Stimulated activated CD8-positive, alpha-beta memory T cell treated with anti-CD3 and anti-CD28 coated beads, Interleukin-2, amount 100 ng/mL, for 48 hours (primary cell): Measurements from ENCODE around the gene PSMD12.
"Not testable (repeated sequence)": the region's sequence is repeated elsewhere in the genome, so short reads cannot be mapped to it uniquely, and the experiment has no call there.

Source experiments
- DNase-seq, 2 donors: peaks; one replicate each; pipeline ENCODE4 v3.0.0-alpha.2; 2020; ENCODE audit warnings: low read depth in 2 of 2

PSMD12 gene

DNA sequence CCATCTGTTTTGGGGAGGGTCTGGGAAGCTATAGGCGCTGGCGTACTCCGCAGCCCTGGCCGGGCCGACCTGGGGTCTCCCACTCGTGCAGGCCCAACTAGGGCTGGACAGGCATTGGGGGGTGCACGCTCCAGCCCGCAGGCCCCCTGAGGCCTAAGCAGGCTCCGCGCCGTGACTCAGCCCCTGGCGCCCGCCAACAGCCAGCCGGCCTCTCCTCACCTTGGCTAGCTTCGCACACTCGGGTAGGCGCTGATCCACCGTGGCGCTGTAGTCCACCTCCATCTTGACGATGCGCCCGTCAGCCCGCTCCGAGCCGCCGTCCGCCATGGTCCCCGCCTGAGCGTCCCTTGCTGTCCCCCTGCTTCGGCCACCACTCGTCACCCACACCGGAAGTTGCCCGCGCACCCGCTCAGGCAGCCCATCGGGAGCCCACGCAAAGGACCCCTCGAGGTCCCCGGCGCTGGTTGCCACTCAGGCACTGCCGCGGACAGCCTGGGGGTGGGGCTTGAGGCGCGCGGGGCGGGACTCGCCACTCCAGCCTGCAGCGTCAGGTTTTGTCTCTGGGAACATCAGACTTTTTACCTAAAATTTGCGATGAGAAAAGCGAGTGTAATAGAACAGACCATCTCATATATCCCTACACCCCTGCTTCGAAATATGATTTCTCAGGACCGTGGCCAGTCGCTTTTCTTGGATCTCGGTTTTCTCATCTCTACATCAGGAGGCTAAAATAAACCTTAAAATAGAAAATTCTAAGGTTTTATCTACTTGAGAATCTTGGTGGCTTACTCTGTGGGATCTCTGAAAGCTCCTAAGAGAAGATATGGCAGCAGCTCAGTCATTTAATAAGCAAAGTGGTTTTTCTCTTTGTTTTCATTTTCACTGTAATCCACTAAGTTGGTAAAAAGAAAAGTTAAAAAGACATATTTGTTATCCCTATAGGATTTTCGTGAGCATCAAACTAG, at the start of gene PSMD12:
PSMD12 (minus strand) TSS at position 385 of the 965 bp plus-strand sequence; CDS start at position 327, 58 bp downstream.
- peak; percentile 91 to 93 for DNase-seq

DNA sequence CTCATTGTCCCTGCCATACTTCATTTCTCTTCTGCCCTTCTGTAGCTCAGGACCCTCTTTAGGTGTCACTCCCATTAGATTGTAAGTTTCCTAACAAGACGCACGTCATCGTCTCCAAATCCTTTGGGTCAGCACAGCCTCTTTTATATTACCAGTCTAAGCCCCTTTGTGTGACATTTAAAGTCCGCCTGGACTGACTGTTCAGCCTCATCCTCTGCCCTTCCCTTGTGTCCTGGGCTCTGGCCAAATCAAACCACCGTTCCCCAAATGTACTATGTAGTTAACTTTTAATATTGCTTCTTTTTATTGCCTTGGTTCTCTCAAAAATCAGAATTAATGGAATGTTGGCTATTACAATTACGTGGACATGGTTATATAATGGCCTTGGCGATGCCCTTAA, 48.9 kb upstream of the PSMD12 start:
- DNase-seq: no peak

DNA sequence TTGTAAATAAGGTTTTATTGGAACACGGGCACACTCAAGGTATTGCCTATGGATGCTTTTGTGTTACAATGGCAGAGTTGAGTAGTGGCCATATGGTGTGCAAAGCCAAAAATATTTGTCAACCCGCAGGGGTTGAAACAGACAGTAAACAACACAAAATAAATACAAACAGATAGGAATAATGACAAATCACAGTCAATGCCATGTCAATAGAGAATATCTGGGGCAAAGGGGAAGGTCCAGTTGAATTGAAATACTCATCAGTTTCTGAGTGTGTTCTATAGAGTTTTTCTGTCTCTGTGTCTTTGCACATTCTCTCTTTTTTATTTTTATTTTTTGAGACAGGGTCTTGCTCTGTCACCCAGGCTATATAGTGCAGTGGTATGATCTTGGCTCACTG, 48.2 kb upstream of the PSMD12 start:
- no peak for DNase-seq

DNA sequence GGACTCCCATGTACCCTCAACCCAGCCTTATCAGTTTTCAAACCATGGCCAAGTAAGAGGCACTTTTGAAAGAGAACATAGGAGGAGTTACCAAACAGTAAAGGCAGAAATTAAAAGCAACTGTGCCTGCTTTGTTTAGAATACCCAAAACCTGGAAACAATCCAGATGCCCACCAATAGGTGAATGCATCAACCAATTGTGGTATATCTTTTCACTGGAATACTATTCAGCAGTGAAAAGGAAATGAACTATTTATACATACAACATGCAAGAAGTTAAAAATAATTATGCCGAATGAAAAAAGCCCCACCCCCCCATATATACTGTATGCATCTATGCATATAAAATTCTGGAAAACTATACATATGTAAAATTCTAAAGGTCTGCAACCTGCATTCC, 47.8 kb upstream of the PSMD12 start:
- DNase-seq: no peak

DNA sequence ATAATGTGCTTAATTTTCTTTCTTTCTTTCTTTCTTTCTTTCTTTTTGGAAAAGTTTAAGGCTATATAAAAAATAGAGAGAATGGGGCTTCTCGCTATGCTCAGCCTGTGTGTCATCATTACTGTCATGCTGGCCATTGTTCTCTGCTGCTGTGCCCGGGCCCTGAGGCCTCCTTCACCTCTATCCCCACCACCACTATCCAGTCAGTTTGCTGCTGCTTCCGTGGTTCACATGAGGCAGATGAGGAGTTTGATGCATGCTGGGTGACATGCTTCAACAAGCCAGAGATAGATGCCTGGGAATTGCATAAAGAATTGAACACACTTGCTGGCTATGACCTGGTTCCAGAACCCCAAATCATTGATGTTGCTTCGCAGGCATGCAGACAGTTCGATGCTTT, 47.0 kb upstream of the PSMD12 start:
- no peak for DNase-seq

DNA sequence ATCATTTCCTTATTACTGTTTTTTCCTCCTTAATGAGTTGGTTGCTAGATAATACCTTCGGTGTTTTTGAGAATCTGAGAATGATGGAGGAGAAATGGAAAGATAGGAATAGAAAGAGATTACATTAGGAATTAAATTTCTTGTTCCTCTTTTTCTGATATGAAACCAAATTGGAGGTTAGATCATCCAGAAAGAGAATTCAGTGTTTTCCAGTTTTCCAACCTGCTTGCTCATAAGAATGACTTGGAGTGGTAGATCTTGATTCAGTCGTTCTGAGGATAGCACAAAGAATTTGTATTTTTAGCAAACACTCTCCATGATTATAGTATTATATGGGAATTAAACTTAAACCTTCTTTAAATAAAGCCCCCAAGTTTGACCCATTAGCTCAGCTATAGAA, 46.6 kb upstream of the PSMD12 start:
- DNase-seq: no peak

DNA sequence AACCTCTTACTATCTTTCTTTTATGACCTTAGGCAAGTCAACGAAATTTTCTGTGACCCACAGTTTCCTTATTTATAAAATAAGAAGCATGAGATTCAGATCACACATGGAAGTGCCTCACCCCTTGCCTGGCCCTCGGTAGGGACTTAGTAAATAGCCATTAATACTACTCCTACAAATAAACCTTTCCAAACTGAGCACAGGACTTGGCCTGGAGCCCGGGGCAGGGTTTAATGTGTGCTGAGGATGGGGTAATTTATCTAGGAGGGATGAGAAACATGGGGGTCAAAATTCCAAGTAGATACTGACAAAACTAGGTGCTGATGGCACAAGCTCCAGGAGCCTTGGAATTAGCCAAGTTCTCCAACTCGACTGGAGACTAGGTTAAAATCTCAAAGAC, 45.7 kb upstream of the PSMD12 start:
- no peak for DNase-seq

DNA sequence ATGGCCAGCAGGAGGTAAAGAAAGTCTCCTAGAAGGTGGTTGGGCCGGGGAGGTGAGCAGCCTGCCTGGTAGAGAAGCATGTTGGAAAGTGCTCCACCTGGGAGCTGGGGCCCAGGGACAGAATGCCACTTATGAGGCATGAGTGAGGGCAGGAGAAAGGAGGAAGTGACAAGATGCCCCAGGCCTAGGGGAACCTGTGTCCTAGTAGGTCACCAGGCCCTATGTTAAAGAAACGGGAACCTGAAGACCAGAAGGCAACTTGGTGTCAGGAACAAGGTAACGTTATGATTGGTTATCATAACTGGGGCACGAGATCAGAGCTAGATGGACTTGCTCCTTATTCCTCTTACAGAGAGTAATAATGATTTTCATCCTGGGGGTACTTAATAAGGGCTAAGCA, 45.0 kb upstream of the PSMD12 start:
- DNase-seq: no peak

DNA sequence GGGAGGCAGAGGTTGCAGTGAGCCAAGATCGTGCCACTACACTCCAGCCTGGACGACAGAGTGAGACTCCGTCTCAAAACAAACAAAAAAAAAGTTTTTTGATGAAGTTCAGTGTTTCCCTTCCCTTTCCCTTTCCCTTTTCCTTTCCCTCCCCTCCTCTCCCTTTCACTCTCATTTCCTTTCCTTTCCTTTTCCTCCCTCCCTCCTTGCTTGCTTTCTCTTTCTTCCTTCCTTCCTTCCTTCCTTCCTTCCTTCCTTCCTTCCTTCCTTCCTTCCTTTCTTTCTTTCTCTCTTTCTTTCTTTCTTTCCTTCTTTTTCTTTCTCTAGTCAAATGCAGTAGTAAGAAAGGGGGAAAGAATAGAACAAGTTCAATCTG, 42.1 kb upstream of the PSMD12 start:
- DNase-seq: not testable (repeated sequence)

DNA sequence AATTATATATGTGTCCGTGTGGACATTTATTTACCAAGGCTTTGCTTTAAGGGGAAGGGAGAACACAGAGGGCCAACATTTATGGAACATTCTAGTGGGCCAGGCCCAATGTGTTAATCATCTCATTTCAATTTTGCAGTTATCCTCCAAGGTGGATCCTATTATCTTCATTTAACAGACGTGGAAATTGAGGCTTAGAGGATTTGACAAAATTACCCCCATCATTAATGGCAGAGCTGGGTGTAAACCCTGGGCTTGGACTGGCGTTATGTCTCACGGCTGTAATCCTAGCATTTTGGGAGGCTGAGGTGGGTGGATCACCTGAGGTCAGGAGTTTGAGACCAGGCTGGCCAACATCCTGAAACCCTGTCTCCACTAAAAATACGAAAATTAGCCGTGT, 37.1 kb upstream of the PSMD12 start:
- no peak for DNase-seq

DNA sequence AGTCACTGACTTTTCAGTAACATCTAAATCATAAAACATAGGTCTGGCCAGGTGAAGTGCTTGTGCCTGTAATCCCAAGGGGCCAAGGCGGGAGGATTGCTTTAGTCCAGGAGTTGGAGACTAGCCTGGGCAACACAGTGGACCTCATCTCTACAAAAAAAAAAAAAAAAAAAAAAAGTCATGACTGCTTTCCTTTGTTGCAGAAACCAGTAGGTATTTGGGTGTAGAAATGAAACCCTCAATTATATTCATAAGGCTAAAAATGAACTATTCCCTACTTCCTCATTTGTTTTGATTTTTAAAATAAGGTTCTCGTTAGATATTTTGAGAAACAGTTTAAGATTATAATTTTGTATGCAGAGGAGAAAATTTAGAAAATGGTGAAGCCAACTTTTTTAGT, 36.7 kb upstream of the PSMD12 start:
- no peak for DNase-seq

DNA sequence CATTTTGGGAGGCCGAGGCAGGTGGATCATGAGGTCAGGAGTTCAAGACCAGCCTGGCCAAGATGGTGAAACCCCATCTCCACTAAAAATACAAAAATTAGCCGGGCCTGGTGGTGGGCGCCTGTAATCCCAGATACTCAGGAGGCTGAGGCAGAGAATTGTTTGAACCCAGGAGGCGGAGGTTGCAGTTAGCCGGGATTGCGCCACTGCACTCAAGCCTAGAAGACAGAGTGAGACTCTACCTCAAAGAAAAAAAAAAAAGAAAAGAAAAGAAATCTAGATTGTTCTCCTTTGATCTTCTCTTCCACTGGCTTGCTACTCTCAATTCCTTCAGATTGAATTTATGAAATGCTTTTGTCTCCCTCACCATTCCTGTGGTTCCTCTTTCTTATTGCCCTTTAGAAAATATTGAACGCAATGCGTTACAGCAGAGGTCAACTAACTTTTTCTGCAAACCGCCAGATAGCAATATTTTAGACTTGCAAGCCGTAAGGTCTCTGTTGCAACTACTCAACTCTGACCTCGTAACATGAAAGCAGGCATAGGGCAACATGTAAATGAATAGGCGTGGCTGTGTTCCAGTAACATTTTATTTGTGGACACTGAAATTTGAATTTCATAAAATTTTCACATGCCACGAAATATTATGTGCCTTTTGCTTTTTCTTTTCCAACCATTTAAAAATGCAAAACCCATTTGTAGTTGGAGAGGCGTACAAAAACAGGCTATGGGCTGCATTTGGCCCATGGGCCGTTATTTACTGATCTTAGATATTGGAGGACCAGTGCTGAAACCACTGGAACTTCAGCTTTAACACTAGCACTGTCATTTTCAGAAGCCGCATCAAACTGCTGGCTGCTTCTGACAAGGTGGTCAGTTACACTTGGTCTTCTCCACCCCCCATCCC, 35.5 kb upstream of the PSMD12 start:
- DNase-seq: no peak

DNA sequence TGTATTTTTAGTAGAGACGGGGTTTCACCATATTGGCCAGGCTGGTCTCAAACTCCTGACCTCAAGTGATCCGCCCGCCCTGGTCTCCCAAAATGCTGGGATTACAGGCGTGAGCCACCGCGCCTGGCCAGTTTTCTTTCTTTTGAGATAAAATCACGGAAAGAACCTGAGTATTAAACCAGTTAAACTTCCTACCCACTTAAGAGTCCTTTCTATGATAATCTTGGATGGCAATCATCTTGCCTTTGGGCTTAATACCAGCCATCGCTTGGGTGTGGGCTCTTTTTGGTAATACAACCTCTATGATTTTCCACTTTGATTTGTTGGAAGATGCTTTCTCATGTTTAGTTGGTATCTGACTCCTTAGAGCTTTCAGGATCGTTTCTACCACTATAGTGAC, 34.7 kb upstream of the PSMD12 start:
- no peak for DNase-seq

DNA sequence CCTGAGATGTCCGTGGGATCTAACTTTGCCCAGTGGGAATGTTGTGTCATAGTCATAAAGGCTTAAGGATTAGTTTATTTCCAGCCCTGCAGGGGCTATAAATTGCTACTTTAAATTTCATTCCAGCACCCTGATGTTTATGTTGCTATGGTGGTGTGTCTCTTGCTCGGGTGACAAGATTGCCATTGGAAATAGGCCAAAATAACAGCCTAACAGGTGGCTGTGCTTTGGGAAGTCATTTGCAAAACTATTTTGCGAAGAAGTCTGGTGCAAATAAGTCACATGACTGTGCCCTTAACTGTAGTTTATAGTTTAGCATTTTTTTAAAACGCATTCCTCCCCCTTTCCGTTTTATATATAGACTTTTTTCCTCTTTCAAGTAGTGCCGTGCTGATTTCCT, 33.8 kb upstream of the PSMD12 start:
- no peak for DNase-seq

DNA sequence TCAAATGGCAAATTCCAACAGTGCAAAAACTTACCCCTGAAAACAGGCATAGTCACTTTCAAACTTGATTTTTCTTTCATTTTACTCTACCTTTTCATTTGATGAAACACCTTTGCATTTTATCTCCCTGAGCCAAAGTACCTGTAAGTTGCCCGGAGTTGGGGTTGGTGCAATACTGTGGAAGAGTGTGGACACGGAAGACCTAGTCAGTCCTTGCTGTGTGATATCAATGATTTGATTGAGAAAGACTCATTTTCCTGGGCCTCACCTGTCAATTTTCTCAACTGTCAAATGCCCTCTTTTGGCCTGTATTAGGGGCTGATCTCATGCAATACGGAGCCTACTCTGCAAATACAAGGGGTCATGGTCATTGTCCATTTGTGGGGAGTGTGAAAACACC, 33.3 kb upstream of the PSMD12 start:
- no peak for DNase-seq

DNA sequence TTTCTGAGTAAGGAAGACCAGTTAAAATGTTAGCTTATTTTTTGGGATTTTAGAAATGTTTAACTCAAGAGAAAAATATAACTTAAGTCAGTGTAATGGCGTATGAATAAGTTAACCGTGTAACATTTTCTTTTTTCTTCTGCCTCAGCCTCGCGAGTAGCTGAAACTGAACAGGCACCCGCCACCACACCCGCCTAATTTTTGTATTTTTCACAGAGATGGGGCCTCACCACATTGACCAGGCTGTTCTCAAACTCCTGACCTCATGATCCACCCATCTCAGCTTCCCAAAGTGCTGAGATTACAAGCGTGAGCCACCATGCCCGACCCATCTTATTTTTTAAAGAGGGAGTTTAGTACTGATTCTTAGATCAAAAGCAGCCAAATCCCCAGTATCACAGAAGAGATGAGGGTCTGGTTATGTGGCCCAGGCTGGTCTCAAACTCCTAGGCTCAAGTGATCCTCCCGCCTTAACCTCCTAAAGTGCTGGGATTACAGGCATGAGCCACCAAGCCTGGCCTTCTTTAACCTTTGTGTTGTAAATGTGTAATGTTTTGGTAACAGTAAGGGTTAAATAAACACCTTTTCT, 27.5 kb upstream of the PSMD12 start:
- DNase-seq: no peak

DNA sequence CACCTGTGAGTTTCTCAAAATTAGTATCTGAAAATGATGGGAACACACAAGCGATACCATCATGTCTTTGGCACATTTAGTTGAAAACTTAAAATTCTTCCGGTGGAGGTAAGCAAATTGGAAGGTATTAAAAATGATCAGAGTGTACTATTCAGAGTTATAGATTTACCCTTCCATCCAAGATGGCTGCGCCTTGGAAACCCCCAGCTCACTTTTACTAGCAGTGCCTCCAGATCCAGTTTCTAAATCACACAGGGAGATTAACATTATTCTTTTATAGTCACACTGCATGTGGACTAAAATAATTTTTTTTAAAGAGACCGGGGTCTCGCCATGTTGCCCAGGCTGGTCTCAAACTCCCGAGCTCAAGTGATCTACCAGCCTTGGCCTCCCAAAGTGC, 25.7 kb upstream of the PSMD12 start:
- no peak for DNase-seq

DNA sequence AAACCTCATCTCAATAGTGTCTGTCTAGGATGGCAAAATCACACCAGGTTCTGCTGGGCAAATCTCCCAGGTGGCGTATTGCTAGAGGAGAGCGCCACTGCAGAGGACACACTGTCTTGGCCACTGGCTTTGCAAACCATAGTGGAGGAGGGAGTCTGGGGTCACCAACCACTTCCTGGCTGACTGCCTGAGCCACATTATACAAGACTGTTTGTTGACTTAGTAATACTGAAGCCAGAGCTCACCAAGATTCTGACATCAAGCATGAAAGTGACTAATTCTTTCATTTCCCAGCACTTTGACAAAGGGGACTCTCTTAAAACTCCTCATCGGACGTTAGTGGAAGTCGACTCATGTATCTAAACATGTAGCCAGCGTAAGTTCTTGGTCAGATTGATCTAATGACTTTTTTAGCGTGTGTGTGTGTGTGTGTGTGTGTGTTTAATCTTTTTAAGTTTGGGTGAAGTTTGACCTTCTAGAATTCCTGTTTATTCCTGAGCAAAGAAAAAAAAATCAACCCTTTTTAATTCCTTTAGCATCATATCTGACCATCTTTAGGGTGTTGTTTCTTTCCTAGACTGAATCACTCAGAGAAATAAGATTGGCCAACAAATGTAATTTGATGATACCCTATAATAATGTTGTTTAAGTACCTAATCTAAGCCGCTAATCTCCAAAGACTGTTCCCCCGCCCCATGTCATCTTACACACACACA, 24.4 kb upstream of the PSMD12 start:
- DNase-seq: peak; percentile 41 to 54

DNA sequence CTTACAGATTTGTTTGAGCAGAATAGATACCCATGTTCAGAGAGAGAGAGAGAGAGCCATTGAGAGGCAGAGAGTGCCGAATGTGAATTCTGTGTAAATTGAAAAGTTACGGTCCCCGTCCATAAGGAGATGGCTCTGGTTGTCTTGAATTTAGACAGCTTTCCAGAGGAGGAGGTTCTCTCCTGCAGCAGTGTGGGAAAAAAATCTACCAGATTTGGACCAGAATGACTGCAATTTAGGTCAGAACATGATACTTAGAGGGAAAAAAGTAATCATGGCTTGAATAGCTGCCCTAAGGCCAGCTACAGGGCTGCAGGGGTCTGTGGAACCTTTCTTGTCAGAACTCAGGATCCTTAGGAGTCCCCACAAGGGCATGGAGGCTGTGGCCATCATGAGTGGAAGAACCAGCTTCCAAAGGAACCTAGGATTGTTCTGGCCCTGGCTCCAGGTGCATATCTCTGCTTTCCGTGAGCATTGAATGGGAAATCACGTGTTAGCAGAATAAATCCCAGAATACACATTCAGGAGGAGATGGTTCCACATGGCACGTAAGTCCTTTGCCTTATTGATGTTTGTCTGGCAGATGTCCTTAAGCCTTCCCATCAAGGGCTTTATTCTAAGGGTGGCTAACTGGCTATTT, 23.7 kb upstream of the PSMD12 start:
- DNase-seq: no peak

DNA sequence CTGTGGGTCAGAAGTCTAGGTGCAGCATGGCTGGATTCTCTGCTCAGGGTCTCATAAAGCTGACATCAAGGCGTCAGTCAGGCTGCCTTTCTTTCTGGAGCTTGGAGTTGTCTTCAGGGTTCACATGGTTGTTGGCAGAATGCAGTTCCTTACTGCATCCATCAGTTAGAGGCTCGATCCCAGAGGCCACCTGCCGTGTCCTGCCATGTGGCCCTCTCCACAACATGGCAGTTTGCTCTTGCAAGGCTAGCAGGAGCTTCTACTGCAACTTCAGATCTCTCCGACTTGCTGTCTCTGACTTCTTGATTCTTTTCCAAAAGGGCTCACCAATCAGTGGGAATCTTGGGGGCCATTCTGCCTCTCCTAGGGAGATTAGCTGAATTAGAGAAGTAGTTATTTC, 22.6 kb upstream of the PSMD12 start:
- DNase-seq: no peak

DNA sequence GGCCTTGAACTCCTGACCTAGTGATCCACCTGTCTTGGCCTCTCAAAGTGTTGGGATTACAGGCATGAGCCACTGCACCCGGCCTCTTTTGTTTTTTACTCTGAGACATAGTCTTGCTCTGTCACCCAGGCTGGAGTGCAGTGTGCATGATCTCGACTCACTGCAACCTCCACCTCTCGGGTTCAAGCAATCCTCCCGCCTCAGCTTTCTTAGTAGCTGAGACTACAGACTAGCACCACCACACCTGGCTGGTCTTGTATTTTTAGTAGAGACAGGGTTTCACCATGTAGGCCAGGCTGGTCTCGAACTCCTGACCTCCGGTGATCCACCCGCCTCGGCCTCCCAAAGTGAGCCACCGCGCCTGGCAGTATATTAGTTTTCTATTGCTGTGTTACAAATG, 22.2 kb upstream of the PSMD12 start:
- DNase-seq: not testable (repeated sequence)
